Peyer's patch (tissue), 4 donors: ENCODE results near the gene EFNB2.

Experiments used
- POLR2A ChIP-seq, 2 donors: fragments of 450-650 bp; IDR thresholded peaks; one replicate each; pipeline ENCODE4 v1.5.1; 2017; ENCODE audit warnings: antibody characterized with exemption in 2 of 2, mild to moderate bottlenecking in 2 of 2, moderate library complexity in 2 of 2
- TF ChIP-seq, protein P1 (sequence below), 6 experiments: fragments of 450-650 bp in 4 of 6; fragments of 200-600 bp in 2 of 6; sonication (generic) in 1 of 6; IDR thresholded peaks; one replicate each; pipeline ENCODE4 v1.5.1; 2017 to 2019; ENCODE audit warnings: antibody characterized with exemption in 6 of 6, mild to moderate bottlenecking in 3 of 6, moderate library complexity in 1 of 6

DNA sequence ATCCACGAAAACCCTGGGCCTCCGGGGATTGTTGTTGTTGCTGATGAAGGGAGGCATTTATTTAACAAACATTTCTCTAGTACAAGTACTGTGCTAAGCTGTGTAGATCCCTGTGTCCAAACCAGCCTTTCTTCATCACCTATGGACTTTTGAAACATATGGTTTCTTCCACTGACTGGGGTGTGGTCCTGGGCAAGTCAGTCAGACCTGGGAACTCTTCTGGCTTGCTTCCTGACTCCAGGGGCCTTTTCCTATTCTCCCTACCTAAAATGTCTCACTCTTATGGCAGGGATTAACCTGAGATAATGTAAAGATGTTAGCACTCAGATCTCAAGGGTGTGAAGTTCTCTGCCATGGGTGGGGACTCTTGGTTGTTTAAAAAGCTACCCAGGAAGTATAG lies 46.8 kb downstream of the EFNB2 start:
- TF ChIP-seq, protein P1, sequence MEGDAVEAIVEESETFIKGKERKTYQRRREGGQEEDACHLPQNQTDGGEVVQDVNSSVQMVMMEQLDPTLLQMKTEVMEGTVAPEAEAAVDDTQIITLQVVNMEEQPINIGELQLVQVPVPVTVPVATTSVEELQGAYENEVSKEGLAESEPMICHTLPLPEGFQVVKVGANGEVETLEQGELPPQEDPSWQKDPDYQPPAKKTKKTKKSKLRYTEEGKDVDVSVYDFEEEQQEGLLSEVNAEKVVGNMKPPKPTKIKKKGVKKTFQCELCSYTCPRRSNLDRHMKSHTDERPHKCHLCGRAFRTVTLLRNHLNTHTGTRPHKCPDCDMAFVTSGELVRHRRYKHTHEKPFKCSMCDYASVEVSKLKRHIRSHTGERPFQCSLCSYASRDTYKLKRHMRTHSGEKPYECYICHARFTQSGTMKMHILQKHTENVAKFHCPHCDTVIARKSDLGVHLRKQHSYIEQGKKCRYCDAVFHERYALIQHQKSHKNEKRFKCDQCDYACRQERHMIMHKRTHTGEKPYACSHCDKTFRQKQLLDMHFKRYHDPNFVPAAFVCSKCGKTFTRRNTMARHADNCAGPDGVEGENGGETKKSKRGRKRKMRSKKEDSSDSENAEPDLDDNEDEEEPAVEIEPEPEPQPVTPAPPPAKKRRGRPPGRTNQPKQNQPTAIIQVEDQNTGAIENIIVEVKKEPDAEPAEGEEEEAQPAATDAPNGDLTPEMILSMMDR (IDR thresholded peaks at IDR 0.05): no peak
- no peak for TF ChIP-seq POLR2A (IDR thresholded peaks at IDR 0.05)
